ENCODE data around the gene ERG28.

- TF ChIP-seq CTCF (IDR thresholded peaks at IDR 0.05 in 2 of 3, conservative IDR thresholded peaks at IDR 0.05 in 1 of 3; ENCODE audit: borderline replicate concordance in 1 of 3, insufficient read depth in 1 of 3, low read depth in 2 of 3, low read length in 2 of 3) (no peak), EZH2phosphoT487 (IDR thresholded peaks at IDR 0.05; ENCODE audit: borderline replicate concordance) (no peak), POLR2A (IDR thresholded peaks at IDR 0.05; ENCODE audit: borderline replicate concordance, extremely low read depth, insufficient read depth, insufficient read length) (no peak), ZBTB33 (IDR thresholded peaks at IDR 0.05; ENCODE audit: extremely low read depth, insufficient replicate concordance, low read length) (no peak), RAD21 (IDR thresholded peaks at IDR 0.05; ENCODE audit: low read depth) (no peak), ATF3 (IDR thresholded peaks at IDR 0.05) (no peak)
Measured at GRCh38 chr14:75646762-75647161, 13.9 kb downstream of the ERG28 start.
